Lower leg skin (tissue), 4 donors: ENCODE results near the gene MAPK12. TPM values are rescaled to one million over a fixed set of nuclear protein-coding genes. Genes with fewer than 3 reads are reported as not detected.

ENCODE experiments used
- DNase-seq, 2 donors: peaks; one replicate each; pipeline ENCODE4 v3.0.0-alpha.2; 2019; ENCODE audit warnings: low spot score in 2 of 2
- H3K4me3 ChIP-seq: fragments of 200-600 bp; sonication (generic); 2 replicates; pipeline ENCODE4 v1.5.1; 2017; ENCODE audit warnings: mild to moderate bottlenecking, low read depth; ENCODE audit not compliant: poor library complexity, severe bottlenecking
- CTCF ChIP-seq, 3 donors: fragments of 450-650 bp; IDR thresholded peaks; one replicate each; pipeline ENCODE4 v1.5.1; 2016; ENCODE audit warnings: antibody characterized with exemption in 3 of 3, mild to moderate bottlenecking in 3 of 3, moderate library complexity in 2 of 3
- POLR2A ChIP-seq, 2 donors: fragments of 450-650 bp; IDR thresholded peaks; one replicate each; pipeline ENCODE4 v1.6.1; 2016 to 2017; ENCODE audit warnings: antibody characterized with exemption in 2 of 2, mild to moderate bottlenecking in 1 of 2, moderate library complexity in 1 of 2
- WGBS, 2 donors: methylation state at CpG; one replicate each; pipeline ENCODE4 v1.1.5; 2018; 5-methylcytosine and 5-hydroxymethylcytosine counted together
- intact Hi-C: fragments of 100-400 bp; cut with DNase I; formaldehyde crosslinking; loops from one replicate; pipeline ENCODE4 v1.15.0; 2023; ENCODE audit warnings: low total_unique reads
- total RNA-seq, 4 donors: library from RNA; depleted of rRNA; stranded (reverse); fragments of >200 nt; gene quantifications; one replicate each; pipeline ENCODE4 v1.1.0, GENCODE V29; 2016

MAPK12 gene
- total RNA-seq, 4 donors from 2014 or later: 0.99 to 3.5 (median 1.8) TPM

- no peak for DNase-seq
- WGBS, 2 donors: 82 to 87% methylated on average over 25 to 53 of the region's 57 CpGs
- no peak for TF ChIP-seq CTCF (IDR thresholded peaks at IDR 0.05)
- intact Hi-C loops: no loop called here
- H3K4me3 ChIP-seq: no peak overlapping the region
Observed at GRCh38 chr22:50289151-50289941, 27.9 kb upstream of the MAPK12 start.

GRCh38 chr22:50287731-50288130, 26.2 kb upstream of the MAPK12 start:
- DNase-seq: no peak
- TF ChIP-seq CTCF (IDR thresholded peaks at IDR 0.05): no peak
- TF ChIP-seq POLR2A (IDR thresholded peaks at IDR 0.05): no peak
- no peak overlapping the region for H3K4me3 ChIP-seq
- 94 to 97% methylated on average over 14 to 20 of the region's 31 CpGs for WGBS, 2 donors
- intact Hi-C loops: no loop called here

- WGBS, 2 donors: 88 to 90% methylated on average over 14 to 40 of the region's 40 CpGs
Observed at GRCh38 chr22:50286701-50287318, 25.3 kb upstream of the MAPK12 start.

GRCh38 chr22:50286275-50286674, 24.8 kb upstream of the MAPK12 start:
- 77 to 78% methylated on average over 11 to 21 of the region's 21 CpGs for WGBS, 2 donors
- TF ChIP-seq CTCF (IDR thresholded peaks at IDR 0.05): no peak
- no peak for TF ChIP-seq POLR2A (IDR thresholded peaks at IDR 0.05)
- no peak overlapping the region for H3K4me3 ChIP-seq
- DNase-seq: no peak
- intact Hi-C loops: no loop called here

More at GRCh38 chr22:50286701-50287318, 25.3 kb upstream of the MAPK12 start:
- TF ChIP-seq POLR2A (IDR thresholded peaks at IDR 0.05) (no peak), CTCF (IDR thresholded peaks at IDR 0.05) (no peak)
- intact Hi-C loops: no loop called here
- no peak for DNase-seq
- H3K4me3 ChIP-seq: no peak overlapping the region

GRCh38 chr22:50285568-50286229, 24.2 kb upstream of the MAPK12 start:
- TF ChIP-seq POLR2A (IDR thresholded peaks at IDR 0.05): no peak
- TF ChIP-seq CTCF (IDR thresholded peaks at IDR 0.05): no peak
- H3K4me3 ChIP-seq: no peak overlapping the region
- DNase-seq: no peak
- intact Hi-C loops: no loop called here
- 87 to 93% methylated on average over 20 to 25 of the region's 34 CpGs for WGBS, 2 donors
